ENCODE results near the gene PITPNB.

Gene PITPNB

GRCh38 chr22:27802346-27803073 lies 116.5 kb downstream of the PITPNB start:
- no peak for DNase-seq (ENCODE audit: low read depth in 2 of 2)

Measured in fibroblast of skin of left quadriceps (primary cell).